SK-N-SH (cell line): ENCODE results near the gene BICC1. TPM values are rescaled to one million over a fixed set of nuclear protein-coding genes. Genes with fewer than 3 reads are reported as not detected.

Experiments used
- CTCF ChIA-PET: fragments of 300-600, 350-600 bp; formaldehyde crosslinking; extraction: SDS; loops from one replicate; lab custom pipeline; 2021; lab: Yijun Ruan, JAX
- POLR2A ChIA-PET: fragments of 350-600 bp; sonication (Branson Sonifier 250); formaldehyde crosslinking; extraction: SDS; loops from one replicate; lab custom pipeline; 2020; ENCODE audit warnings: antibody characterized with exemption, inconsistent platforms; lab: Yijun Ruan, JAX
- DNase-seq: peaks from one replicate; pipeline ENCODE4 v3.0.0; 2012
- H2AFZ ChIP-seq: fragments of 200-600 bp; sonication (generic); 2 replicates; pipeline ENCODE4 v1.8.1; 2016; ENCODE audit warnings: antibody characterized with exemption, mild to moderate bottlenecking, low read depth
- H3F3A ChIP-seq: fragments of 200-600 bp; sonication (generic); replicated peaks from 2 replicates; pipeline ENCODE3; 2016; ENCODE audit warnings: antibody characterized with exemption, mild to moderate bottlenecking; ENCODE audit not compliant: insufficient read depth
- H3K27ac ChIP-seq, 2 experiments: fragments of 200-500 bp in 1 of 2; fragments of 200-600 bp in 1 of 2; sonication (Bioruptor generic) in 1 of 2; sonication (generic), shearing (Covaris generic) in 1 of 2; 2 replicates each; pipeline versions ENCODE4 v1.5.1 to v1.6.1; 2014 to 2016; ENCODE audit warnings: low read depth in 2 of 2, inconsistent platforms in 1 of 2, low read length in 1 of 2, mild to moderate bottlenecking in 1 of 2, mixed read lengths in 1 of 2
- H3K27me3 ChIP-seq: fragments of 200-600 bp; sonication (generic), shearing (Covaris generic); 2 replicates; pipeline ENCODE4 v1.6.1; 2016; ENCODE audit warnings: mixed run types; ENCODE audit not compliant: insufficient read depth
- H3K36me3 ChIP-seq, 2 experiments: fragments of 200-500 bp in 1 of 2; fragments of 200-600 bp in 1 of 2; sonication (Bioruptor generic) in 1 of 2; sonication (generic) in 1 of 2; replicated peaks in 1 of 2; 2 replicates each; pipeline versions ENCODE3 to v1.5.1; 2014 to 2016; ENCODE audit warnings: low read length in 1 of 2, mild to moderate bottlenecking in 1 of 2; ENCODE audit not compliant: insufficient read depth in 2 of 2, control insufficient read depth in 1 of 2
- H3K4me1 ChIP-seq, 2 experiments: fragments of 200-500 bp in 1 of 2; fragments of 200-600 bp in 1 of 2; sonication (Bioruptor generic) in 1 of 2; sonication (generic), shearing (Covaris generic) in 1 of 2; 2 replicates each; pipeline versions ENCODE4 v1.5.1 to v1.6.1; 2014 to 2016; ENCODE audit warnings: low read depth in 1 of 2, low read length in 1 of 2, mixed run types in 1 of 2; ENCODE audit not compliant: insufficient read depth in 2 of 2, control insufficient read depth in 1 of 2
- H3K4me2 ChIP-seq: fragments of 200-600 bp; sonication (generic), shearing (Covaris generic); 2 replicates; pipeline ENCODE4 v1.6.1; 2017; ENCODE audit warnings: mixed run types
- H3K4me3 ChIP-seq, 2 experiments: fragments of 200-500 bp in 1 of 2; fragments of 200-600 bp in 1 of 2; sonication (Bioruptor generic) in 1 of 2; sonication (generic), shearing (Covaris generic) in 1 of 2; 2 replicates each; pipeline versions ENCODE4 v1.5.1 to v1.8.1; 2014 to 2016; ENCODE audit warnings: low read depth in 2 of 2, inconsistent platforms in 1 of 2, low read length in 1 of 2, mild to moderate bottlenecking in 1 of 2, mixed read lengths in 1 of 2, moderate library complexity in 1 of 2
- H3K79me2 ChIP-seq: fragments of 200-600 bp; sonication (generic); 2 replicates; pipeline ENCODE4 v1.8.1; 2017; ENCODE audit warnings: mild to moderate bottlenecking; ENCODE audit not compliant: insufficient read depth
- H3K9ac ChIP-seq: fragments of 200-600 bp; sonication (generic); 2 replicates; pipeline ENCODE4 v1.6.1; 2017; ENCODE audit warnings: mixed run types
- H3K9me2 ChIP-seq: fragments of 200-600 bp; sonication (generic); 2 replicates; pipeline ENCODE4 v1.6.1; 2017; ENCODE audit warnings: mixed run types
- H3K9me3 ChIP-seq: fragments of 200-600 bp; sonication (generic); 2 replicates; pipeline ENCODE4 v1.6.1; 2017; ENCODE audit warnings: mixed run types, mild to moderate bottlenecking, moderate library complexity
- H4K20me1 ChIP-seq: fragments of 200-600 bp; sonication (generic); 2 replicates; pipeline ENCODE4 v1.6.1; 2017; ENCODE audit warnings: mild to moderate bottlenecking, mixed run types; ENCODE audit not compliant: insufficient read depth
- CTCF ChIP-seq: fragments of 200-600 bp; sonication (generic); IDR thresholded peaks from 2 replicates; pipeline ENCODE4 v1.6.1; 2017; ENCODE audit warnings: antibody characterized with exemption, mild to moderate bottlenecking, moderate library complexity
- ELF1 ChIP-seq: IDR thresholded peaks from 2 replicates; pipeline ENCODE4 v1.4.0; 2012
- GATA2 ChIP-seq: sonication (generic); formaldehyde crosslinking; IDR thresholded peaks from 2 replicates; pipeline ENCODE4 v1.5.0; 2020; ENCODE audit warnings: mild to moderate bottlenecking, missing genetic modification reagents
- NRF1 ChIP-seq: IDR thresholded peaks from 2 replicates; pipeline ENCODE4 v1.6.1; 2012; ENCODE audit warnings: low read depth, mild to moderate bottlenecking, low read length
- RAD21 ChIP-seq: IDR thresholded peaks from 2 replicates; pipeline ENCODE4 v1.6.1; 2012; ENCODE audit warnings: mild to moderate bottlenecking, low read length
- RFX5 ChIP-seq: IDR thresholded peaks from 2 replicates; pipeline ENCODE4 v1.6.1; 2012; ENCODE audit warnings: mild to moderate bottlenecking, improper control_type of control experiment, low read length
- RXRA ChIP-seq: IDR thresholded peaks from 2 replicates; pipeline ENCODE4 v1.4.0; 2012; ENCODE audit warnings: low read depth, mild to moderate bottlenecking, borderline replicate concordance
- USF2 ChIP-seq: fragments of 150-350 bp; IDR thresholded peaks from 2 replicates; pipeline ENCODE4 v1.6.1; 2017; ENCODE audit warnings: antibody characterized with exemption, low read length, low read depth, borderline replicate concordance
- WGBS: methylation state at CpG from one replicate; pipeline ENCODE4 v1.1.6; 2017; ENCODE audit warnings: low lambda C conversion rate; 5-methylcytosine and 5-hydroxymethylcytosine counted together
- polyA plus RNA-seq, 3 experiments: library from polyadenylated mRNA; depleted of rRNA; stranded (reverse); fragments of >200 nt; gene quantifications; 2 replicates each; pipeline ENCODE4 v1.2.3, GENCODE V29; 2012
- TF ChIP-seq, protein P1 (sequence below): IDR thresholded peaks from 2 replicates; pipeline ENCODE4 v1.4.0; 2012; ENCODE audit warnings: low read depth, borderline replicate concordance

BICC1 gene
- polyA plus RNA-seq, 1 of the 3 experiments (the other 2 are of a cell fraction): 1.5 TPM

GRCh38 chr10:58547963-58548362 is 35.3 kb downstream of the BICC1 start:
- no peaks in the 10 kb centered on the region for H3K79me2 ChIP-seq
- no peaks in the 10 kb centered on the region for H3K9me2 ChIP-seq
- ChIA-PET POLR2A (no interaction called here), CTCF (interaction anchor here (0.8 kb wide), 2 partner anchors 9 to 257 kb away, joined by 3 read pairs; no protein-coding TSS in a partner anchor)
- H2AFZ ChIP-seq: no peak overlapping the region
- peaks cover 0 to 11% of the 10 kb centered on the region in 2 experiments; a peak in 2 of 4 replicates for H3K4me1 ChIP-seq
- no peak overlapping the region for H3K9ac ChIP-seq
- TF ChIP-seq NRF1: no peak
- peaks cover 7% of the 10 kb centered on the region for H3F3A ChIP-seq
- DNase-seq: no peak
- H3K36me3 ChIP-seq: no peaks in the 10 kb centered on the region
- H3K4me3 ChIP-seq: no peak overlapping the region
- no peaks in the 10 kb centered on the region for H3K27me3 ChIP-seq
- no peaks in the 10 kb centered on the region for H4K20me1 ChIP-seq
- H3K9me3 ChIP-seq: no peaks in the 10 kb centered on the region
- WGBS: 72% methylated on average over 1 of the region's 1 CpG
- no peak overlapping the region for H3K27ac ChIP-seq
- H3K4me2 ChIP-seq: no peak overlapping the region

DNA sequence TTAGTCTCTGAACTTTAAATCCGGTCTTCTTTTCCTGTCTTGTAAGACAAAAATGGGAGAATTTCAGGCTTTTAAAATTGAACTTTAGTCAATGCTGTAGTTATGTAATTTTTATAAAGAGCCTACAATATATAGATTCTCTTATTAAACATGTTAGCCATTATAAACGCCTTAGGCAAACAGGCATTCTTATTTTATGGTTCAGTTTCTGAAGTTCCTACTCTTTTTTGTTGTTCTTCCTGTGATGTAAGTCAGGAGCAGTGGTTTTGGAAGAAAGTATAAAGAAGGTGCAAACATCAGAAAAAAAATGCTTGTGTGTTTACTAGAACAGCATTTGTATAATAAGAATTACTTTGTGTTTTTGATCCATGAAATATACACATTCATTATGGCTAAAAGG is 41.6 kb downstream of the BICC1 start:
- POLR2A ChIA-PET: no interaction called here
- no peak overlapping the region for H3K9ac ChIP-seq
- TF ChIP-seq, protein P1, sequence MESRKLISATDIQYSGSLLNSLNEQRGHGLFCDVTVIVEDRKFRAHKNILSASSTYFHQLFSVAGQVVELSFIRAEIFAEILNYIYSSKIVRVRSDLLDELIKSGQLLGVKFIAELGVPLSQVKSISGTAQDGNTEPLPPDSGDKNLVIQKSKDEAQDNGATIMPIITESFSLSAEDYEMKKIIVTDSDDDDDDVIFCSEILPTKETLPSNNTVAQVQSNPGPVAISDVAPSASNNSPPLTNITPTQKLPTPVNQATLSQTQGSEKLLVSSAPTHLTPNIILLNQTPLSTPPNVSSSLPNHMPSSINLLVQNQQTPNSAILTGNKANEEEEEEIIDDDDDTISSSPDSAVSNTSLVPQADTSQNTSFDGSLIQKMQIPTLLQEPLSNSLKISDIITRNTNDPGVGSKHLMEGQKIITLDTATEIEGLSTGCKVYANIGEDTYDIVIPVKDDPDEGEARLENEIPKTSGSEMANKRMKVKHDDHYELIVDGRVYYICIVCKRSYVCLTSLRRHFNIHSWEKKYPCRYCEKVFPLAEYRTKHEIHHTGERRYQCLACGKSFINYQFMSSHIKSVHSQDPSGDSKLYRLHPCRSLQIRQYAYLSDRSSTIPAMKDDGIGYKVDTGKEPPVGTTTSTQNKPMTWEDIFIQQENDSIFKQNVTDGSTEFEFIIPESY: no peak
- TF ChIP-seq GATA2 (no peak), RAD21 (no peak), ELF1 (no peak), RFX5 (no peak), USF2 (no peak), CTCF (no peak), RXRA (no peak)
- CTCF ChIA-PET: no interaction called here
- H3K4me1 ChIP-seq: no peaks in the 10 kb centered on the region; a peak in 1 of 4 replicates
- 82% methylated on average over 2 of the region's 2 CpGs for WGBS
- H3K4me2 ChIP-seq: no peak overlapping the region
- no peaks in the 10 kb centered on the region for H3K27me3 ChIP-seq
- no peak overlapping the region for H3K27ac ChIP-seq
- no peaks in the 10 kb centered on the region for H3K9me2 ChIP-seq
- peaks cover 9% of the 10 kb centered on the region for H3F3A ChIP-seq
- peaks cover 5% of the 10 kb centered on the region; the same call in 1 of the 2 replicates for H3K9me3 ChIP-seq
- DNase-seq: no peak
- peaks cover 8% of the 10 kb centered on the region; the same call in 1 of the 2 replicates for H3K79me2 ChIP-seq
- no peaks in the 10 kb centered on the region for H4K20me1 ChIP-seq
- H3K36me3 ChIP-seq: peaks cover 0 to 5% of the 10 kb centered on the region in 2 experiments
- H2AFZ ChIP-seq: no peak overlapping the region
- no peak overlapping the region for H3K4me3 ChIP-seq
